Measurements from ENCODE around the gene PMS1.
"Not testable (repeated sequence)": the region's sequence is repeated elsewhere in the genome, so short reads cannot be mapped to it uniquely, and the experiment has no call there.

PMS1 gene

DNA sequence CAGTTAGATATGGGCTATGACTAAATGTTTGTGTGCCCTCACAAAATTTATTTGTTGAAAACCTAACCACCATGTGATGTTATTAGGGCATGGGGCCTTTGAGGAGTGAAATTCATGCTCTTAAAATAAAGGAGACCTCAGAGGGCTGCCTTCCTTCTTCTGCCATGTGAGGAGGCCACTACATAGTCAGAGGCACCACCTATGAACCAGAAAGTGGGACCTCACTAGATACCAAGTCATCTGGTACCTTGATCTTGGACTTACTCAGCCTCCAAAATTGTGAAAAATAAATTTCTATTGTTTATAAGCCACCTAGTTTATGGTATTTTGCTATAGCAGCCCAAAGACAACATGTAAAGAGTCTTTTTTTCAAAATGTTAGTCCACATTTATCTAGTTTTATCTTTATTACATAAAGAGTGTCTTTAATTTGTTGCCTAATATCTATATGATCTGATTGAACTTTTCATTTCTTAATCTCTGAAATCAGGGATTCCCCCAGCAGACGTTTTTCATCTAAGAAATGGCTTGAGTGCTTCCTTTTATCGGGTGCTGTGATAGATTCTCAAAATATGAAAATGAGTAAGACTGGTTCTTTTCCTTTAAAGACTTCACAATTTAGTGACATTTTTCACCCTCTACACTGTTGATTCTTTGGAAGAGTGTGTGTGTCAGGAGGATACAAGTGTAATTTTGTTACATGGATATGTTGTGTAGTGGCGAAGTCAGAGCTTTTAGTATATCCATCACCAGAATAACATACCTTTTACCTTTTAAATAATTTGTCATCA, 34.2 kb downstream of the PMS1 start:
- no peak for DNase-seq

DNA sequence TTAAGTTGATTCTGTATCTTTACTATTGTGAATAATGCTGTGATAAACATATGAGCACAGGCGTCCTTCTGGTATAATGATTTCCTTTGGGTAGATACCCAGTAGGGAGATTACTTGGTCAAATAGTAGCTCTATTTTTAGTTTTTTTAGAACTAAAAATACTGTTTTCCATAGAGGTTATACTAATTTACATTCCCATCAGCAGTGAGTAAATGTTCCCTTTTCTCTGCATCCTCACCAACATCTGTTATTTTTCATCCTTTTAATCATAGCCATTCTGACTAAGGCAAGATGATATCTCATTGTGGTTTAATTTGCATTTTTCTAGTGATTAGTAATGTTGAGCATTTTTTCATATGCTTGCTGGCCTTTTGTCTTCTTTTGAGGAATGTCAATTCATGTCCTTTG, 35.1 kb downstream of the PMS1 start:
- DNase-seq: no peak

- DNase-seq: no peak
Observed at GRCh38 chr2:189821953-189822748, 37.9 kb downstream of the PMS1 start.

DNA sequence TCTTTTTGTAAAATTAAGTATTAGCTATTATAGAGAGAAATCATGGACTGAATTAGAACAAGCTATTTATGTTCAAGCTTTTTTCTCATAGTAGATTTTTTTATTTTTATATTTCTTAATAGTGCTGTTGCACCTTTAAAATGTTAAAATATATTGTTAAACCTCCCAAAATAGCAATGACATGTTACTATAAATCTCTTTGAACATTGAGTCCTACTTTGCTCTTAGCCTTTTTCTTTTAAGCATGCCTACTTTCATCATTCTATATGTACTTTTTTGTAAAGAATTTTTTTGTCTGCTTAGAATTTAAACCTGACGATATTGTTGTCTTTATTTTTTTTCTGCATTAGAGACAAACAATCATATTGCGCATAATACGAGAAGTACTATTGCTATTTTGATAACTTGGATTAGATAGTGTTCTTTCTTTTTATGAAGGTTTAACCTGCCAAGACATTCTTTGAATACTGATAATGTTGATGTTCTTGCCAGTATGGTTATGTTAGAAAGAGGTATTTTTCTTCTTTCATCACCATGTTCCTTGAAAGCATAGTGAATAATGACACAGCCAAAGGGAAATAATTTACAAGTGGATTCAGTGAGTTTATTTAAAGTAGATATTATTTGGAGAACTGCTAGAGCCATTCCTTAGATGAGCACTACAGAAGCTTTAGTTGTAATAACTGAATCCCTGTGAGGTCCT, 40.6 kb downstream of the PMS1 start:
- no peak for DNase-seq

DNA sequence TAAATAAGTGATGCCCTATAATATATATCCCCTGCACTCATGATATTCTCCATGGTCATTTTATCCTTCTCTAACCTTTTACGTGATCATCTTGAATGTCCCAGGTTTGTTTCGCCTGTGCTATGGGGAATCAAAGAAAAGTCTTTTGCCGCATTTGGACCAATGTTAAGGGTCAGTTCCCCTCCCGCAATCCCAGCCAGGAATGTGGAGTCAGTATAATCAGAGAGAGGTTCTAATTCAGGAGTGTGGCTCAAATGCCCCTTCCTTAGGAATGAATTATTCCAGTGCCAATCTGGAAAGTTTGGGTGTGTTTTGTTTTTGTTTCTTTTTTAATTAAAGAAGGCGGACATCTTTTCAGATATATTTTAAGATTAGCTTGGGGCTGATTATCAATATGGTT, 41.8 kb downstream of the PMS1 start:
- no peak for DNase-seq

DNA sequence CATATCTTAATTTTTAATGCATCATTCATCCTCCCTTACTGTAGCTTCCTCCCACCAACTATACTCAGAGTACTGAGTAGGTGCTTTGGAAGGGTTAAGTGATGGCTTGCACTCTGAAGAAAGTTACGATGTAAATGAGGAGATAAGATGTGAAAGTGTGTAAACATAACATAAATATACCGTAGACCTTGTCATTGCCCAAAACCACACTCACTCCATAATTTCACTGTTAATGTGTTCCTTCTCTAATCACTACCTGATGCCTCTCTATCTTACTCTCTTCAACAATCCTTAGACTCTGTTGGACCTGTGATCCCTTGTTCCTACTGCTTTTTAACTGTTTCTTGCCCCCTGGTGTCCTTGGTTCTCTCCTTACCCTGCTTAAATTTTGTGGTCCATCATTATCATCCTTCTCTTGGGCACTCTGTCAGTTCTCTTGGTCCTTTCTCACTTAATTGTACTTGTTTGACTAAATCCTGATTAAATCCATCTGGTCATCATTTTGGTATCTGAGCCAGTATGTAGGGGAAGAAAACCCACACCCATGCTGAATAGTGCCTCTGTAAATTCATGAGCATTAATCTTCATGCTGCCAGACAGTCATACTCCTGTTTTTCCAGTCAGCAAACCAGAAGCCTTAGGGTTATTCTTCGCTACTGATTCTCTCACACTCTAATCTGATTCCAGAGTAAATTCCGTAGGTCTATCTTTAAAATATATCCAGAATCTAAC, 45.0 kb downstream of the PMS1 start:
- DNase-seq: no peak

- no peak for DNase-seq
Observed at GRCh38 chr2:189830510-189830909, 46.3 kb downstream of the PMS1 start.

GRCh38 chr2:189834059-189834458, 49.8 kb downstream of the PMS1 start:
- no peak for DNase-seq

DNA sequence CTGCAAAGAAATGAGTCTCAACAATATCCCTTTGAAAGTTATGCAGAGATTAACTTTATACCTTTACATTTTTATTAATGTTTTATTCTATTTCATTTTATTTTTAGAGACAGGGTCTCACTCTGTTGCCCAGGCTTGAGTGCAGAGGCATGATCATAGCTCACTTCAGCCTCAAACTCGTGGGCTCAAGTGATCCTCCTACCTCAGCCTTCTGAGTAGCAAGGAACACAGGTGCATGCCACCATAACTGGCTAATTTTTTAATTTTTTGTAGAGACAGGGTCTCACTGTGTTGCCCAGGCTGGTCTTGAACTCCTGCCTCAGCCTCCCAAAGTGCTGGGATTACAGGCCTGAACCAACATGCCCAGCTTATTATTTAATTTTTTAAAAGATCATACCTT, 50.4 kb downstream of the PMS1 start:
- not testable (repeated sequence) for DNase-seq

- no peak for DNase-seq
Observed at GRCh38 chr2:189835855-189836558, 51.8 kb downstream of the PMS1 start.

DNA sequence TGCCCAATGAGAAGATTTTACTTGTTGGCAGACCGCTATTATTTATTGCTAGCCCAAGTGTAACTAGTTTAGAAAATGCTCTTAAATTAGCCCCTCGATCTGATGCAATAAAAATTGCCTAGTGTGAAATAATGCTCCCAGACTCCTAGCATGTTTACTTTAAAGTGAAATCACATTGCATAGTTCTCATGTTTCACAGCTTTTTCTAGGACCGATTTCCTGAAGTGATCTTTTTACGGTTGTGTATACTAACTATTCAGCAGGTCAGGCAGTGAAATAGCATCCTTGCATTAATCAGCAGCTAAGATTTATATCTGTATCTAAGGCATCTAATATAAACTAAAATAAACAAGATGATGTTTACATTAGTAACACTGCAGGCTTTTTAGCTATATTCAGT, 52.4 kb downstream of the PMS1 start:
- peak; percentile 43 for DNase-seq

- DNase-seq: no peak
Observed at GRCh38 chr2:189837326-189837725, 53.1 kb downstream of the PMS1 start.

DNA sequence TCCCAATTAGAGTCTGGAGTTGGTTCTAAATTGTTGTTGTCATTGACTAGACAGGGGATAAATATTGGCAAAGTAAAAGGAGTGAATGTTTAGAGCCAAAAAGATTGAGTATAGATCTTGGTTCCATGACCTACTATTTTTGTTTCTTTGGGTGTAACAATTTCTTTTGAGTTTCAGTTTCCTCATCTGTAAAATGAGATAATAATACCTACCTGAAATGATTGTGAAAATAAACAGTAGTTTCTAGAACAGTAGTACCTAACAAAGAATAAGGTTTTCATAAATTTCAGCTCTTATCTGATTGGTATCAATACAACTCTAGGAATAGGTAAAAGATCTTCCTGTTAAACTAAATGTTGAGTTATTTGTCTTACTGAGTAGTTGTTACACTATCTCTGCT, 56.8 kb downstream of the PMS1 start:
- DNase-seq: no peak

- DNase-seq: no peak
Observed at GRCh38 chr2:189848276-189848675, 64.0 kb downstream of the PMS1 start.

DNA sequence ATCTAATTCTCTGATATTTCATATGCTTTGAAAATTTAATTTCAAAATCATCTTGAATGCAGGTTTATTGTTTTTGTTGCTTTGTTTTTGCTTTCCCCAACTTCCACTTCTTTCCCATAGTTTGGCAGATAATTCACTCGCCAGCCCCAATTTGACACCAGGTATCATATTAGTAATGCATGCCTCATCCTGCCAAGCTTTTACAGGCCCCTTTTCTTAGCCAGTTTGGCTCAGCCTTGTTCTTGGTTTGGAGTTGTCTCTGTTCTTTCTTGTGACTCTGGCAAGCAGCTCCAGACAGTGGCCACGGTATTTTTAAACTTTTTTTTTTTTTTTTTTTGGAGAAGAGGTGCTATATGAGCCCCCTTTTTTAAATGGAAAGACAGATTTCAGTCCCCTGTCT, 65.3 kb downstream of the PMS1 start:
- DNase-seq: peak; percentile 11

DNA sequence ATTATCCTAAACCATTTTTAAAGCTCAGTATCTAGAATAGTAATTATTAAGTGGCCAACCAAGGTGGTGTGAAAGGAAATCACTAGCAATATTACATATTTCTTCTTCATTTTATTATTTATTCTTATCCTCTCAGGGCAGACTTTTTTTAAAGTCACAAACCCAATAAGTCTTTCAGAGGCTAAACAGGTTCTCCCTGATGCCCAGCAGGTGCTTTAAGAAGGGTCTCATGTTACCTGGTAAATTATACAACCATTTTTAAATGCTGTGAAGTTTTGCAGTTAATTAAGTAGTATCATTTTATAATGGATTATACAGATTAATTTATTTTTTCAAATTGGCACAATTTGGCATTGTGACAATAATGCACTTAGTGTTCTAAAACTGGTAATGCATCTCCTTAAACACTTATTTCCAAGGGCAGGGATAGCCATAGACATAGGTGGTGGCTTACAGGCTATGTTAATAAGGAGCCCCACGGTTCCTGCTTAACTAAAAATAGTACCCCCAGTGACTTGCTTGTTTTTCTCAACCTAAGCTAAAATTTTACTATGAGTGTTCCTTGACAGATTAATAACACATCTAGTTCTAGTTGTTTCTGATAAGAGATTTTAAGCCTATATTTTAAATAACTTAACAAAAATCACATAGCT, 67.0 kb downstream of the PMS1 start:
- DNase-seq: peak; percentile 93

- no peak for DNase-seq
Observed at GRCh38 chr2:189854187-189854586, 69.9 kb downstream of the PMS1 start.

DNA sequence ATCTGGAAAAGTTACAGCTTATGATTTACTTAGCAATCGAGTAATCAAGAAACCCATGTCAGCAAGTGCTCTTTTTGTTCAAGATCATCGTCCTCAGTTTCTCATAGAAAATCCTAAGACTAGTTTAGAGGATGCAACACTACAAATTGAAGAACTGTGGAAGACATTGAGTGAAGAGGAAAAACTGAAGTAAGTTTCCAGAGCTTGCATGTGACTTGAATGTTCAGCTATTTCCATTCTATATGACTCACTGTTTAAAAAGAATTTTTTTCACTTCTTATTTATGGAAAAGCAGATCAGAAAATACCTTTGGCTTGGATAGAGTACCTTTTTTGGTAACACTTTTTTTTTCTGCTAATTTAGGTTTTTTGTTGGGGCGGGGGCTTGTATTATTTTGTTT, 70.7 kb downstream of the PMS1 start:
- DNase-seq: no peak

GRCh38 chr2:189858291-189858690, 74.0 kb downstream of the PMS1 start:
- DNase-seq: no peak

DNA sequence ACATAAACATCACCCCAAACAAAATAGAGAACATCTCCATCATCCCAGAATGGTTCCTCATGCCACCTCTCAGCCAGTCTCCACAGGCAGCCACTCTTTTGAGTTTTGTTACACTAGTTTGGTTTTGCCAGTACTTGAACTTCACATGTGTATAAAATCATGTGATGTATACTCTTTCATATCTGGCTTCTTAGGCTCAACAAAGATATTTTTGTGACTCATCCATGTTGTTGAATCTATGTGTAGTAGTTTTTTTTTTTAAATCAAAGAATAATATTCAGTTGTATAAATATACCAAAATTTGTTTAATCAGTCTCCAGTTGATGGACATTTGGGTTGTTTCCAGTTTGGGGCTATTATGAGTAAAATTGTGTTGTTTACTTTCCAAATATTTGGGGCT, 75.9 kb downstream of the PMS1 start:
- DNase-seq: no peak

DNA sequence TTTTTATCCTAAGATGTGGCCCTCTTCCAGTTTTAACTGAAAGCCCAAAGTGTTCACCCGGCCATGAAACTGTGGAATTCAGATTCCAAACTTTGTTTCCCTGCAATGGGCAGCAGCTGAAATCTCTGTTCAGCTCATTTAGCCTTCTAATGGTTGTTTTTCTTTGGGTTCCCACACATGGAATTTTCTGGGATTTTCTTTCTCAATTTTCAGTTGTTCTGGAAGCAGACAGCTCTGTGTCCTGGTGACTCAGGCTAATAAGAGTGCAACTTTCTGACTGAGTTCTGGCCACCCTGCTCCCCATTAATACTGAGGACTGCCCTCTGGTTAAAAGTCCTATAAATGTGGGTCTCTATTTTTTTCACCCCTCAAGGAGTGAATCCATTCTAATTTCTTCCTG, 78.5 kb downstream of the PMS1 start:
- no peak for DNase-seq

GRCh38 chr2:189865826-189866225, 81.6 kb downstream of the PMS1 start:
- no peak for DNase-seq

Measured in NCI-H1105 treated with DMSO at 0.1 percent for 48 hours (cell line).